ENCODE data around the gene MAMDC2.
A peak's percentile ranks its signal among the peaks of the same experiment; 100 is the strongest.
"Not testable (repeated sequence)": the region's sequence is repeated elsewhere in the genome, so short reads cannot be mapped to it uniquely, and the experiment has no call there.

Gene MAMDC2

DNA sequence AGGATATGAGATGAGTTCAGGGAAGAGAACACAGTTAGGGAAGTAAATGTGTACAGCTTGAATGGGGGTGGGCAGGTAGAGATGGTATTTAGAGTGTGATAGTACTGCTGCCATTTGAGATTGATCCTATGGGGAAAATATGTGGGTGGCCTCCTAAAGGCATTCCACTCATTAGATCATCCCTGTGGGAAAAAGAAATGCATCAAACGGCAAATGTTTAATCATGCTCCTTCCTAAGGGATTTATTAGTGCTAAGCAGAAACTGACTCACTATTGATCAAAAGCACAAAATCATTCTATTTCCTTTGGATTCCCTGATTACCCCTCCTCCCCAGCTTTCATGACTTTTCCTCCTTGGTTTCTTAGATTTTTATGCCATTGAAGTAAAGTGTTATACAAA is 178.7 kb downstream of the MAMDC2 start:
- Histone ChIP-seq H3K27ac (ENCODE audit: low read depth, low read length) (no peak overlapping the region), H3K27me3 (ENCODE audit: control insufficient read depth in 1 of 2, insufficient read depth in 2 of 2, low read length in 2 of 2) (no peaks in the 10 kb centered on the region)

DNA sequence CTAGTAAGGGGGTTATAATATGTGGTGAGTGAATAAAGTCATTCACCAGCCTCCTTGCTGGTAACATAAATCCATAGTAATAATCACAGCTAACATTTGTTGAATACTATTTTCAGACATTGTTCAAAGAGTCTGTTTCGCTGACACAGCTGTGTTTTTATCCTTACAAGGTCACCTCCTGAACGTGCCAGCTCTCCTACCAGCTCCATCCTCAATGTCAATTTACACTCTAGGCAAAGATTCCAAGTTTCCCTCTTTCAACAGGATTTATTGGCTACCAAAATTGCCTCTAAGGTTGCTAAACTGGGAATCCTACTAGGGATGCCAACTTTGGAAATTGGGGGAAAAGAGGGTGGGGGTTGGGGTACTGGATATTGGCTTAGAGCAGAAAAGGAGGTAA is 184.5 kb downstream of the MAMDC2 start:
- Histone ChIP-seq H3K27me3 (ENCODE audit: control insufficient read depth in 1 of 2, insufficient read depth in 2 of 2, low read length in 2 of 2) (no peaks in the 10 kb centered on the region), H3K9ac (ENCODE audit: low read length) (no peak overlapping the region), H3K4me1 (ENCODE audit: insufficient read depth, low read length) (peaks cover 15% of the 10 kb centered on the region), H3K36me3 (ENCODE audit: insufficient read depth, low read length) (peaks cover 15% of the 10 kb centered on the region), H3K4me3 (ENCODE audit: low read depth in 1 of 2, low read length in 2 of 2) (no peak overlapping the region), H3K27ac (ENCODE audit: low read depth, low read length) (peak overlapping the region; percentile 58), H3K9me3 (ENCODE audit: low read length) (no peaks in the 10 kb centered on the region)

More for the DNA sequence above, 178.7 kb downstream of the MAMDC2 start:
- no peak overlapping the region for H3K4me3 ChIP-seq (ENCODE audit: low read depth in 1 of 2, low read length in 2 of 2)
- H3K4me1 ChIP-seq (ENCODE audit: insufficient read depth, low read length): peaks cover 3% of the 10 kb centered on the region
- H3K9me3 ChIP-seq (ENCODE audit: low read length): no peaks in the 10 kb centered on the region
- H3K9ac ChIP-seq (ENCODE audit: low read length): no peak overlapping the region
- peaks cover 39% of the 10 kb centered on the region for H3K36me3 ChIP-seq (ENCODE audit: insufficient read depth, low read length)

- Histone ChIP-seq H3K9me3 (ENCODE audit: low read length) (no peaks in the 10 kb centered on the region), H3K9ac (ENCODE audit: low read length) (no peak overlapping the region), H3K36me3 (ENCODE audit: insufficient read depth, low read length) (peaks cover 14% of the 10 kb centered on the region), H3K27ac (ENCODE audit: low read depth, low read length) (peak overlapping the region; percentile 58), H3K4me3 (ENCODE audit: low read depth in 1 of 2, low read length in 2 of 2) (no peak overlapping the region), H3K27me3 (ENCODE audit: control insufficient read depth in 1 of 2, insufficient read depth in 2 of 2, low read length in 2 of 2) (no peaks in the 10 kb centered on the region), H3K4me1 (ENCODE audit: insufficient read depth, low read length) (peaks cover 15% of the 10 kb centered on the region)
Observed at GRCh38 chr9:70228611-70229010, 185.0 kb downstream of the MAMDC2 start.

- H3K27ac ChIP-seq (ENCODE audit: low read depth, low read length): peak overlapping the region; percentile 3
- H3K9ac ChIP-seq (ENCODE audit: low read length): no peak overlapping the region
- no peak overlapping the region for H3K4me3 ChIP-seq (ENCODE audit: low read depth in 1 of 2, low read length in 2 of 2)
- H3K27me3 ChIP-seq (ENCODE audit: control insufficient read depth in 1 of 2, insufficient read depth in 2 of 2, low read length in 2 of 2): no peaks in the 10 kb centered on the region
- H3K9me3 ChIP-seq (ENCODE audit: low read length): no peaks in the 10 kb centered on the region
- peaks cover 15% of the 10 kb centered on the region for H3K4me1 ChIP-seq (ENCODE audit: insufficient read depth, low read length)
- H3K36me3 ChIP-seq (ENCODE audit: insufficient read depth, low read length): peaks cover 10% of the 10 kb centered on the region
Observed at GRCh38 chr9:70229026-70229425, 185.4 kb downstream of the MAMDC2 start.

GRCh38 chr9:70229579-70229978 is 185.9 kb downstream of the MAMDC2 start:
- H3K36me3 ChIP-seq (ENCODE audit: insufficient read depth, low read length): peaks cover 4% of the 10 kb centered on the region
- H3K9ac ChIP-seq (ENCODE audit: low read length): no peak overlapping the region
- no peak overlapping the region for H3K4me3 ChIP-seq (ENCODE audit: low read depth in 1 of 2, low read length in 2 of 2)
- peaks cover 15% of the 10 kb centered on the region for H3K4me1 ChIP-seq (ENCODE audit: insufficient read depth, low read length)
- H3K27ac ChIP-seq (ENCODE audit: low read depth, low read length): no peak overlapping the region
- no peaks in the 10 kb centered on the region for H3K27me3 ChIP-seq (ENCODE audit: control insufficient read depth in 1 of 2, insufficient read depth in 2 of 2, low read length in 2 of 2)
- H3K9me3 ChIP-seq (ENCODE audit: low read length): no peaks in the 10 kb centered on the region

DNA sequence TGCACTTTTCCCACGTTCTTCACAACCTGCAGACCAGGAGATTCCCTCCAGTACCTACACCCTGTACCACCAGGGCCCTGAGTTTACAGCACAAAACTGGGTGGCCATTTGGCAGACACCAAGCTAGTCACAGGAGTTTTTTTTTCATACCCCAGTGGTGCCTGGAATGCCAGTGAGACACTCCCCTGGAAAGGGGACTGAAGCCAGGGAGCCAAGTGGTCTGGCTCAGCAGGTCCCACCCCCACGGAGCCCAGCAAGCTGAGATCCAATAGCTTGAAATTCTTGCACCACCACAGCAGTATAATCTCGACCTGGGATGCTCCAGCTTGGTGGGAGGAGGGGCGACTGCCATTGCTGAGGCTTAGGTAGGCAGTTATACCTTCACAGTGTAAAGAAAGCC is 188.8 kb downstream of the MAMDC2 start:
- Histone ChIP-seq H3K9me3 (ENCODE audit: low read length) (no peaks in the 10 kb centered on the region), H3K36me3 (ENCODE audit: insufficient read depth, low read length) (no peaks in the 10 kb centered on the region), H3K27me3 (ENCODE audit: control insufficient read depth in 1 of 2, insufficient read depth in 2 of 2, low read length in 2 of 2) (no peaks in the 10 kb centered on the region), H3K4me3 (ENCODE audit: low read depth in 1 of 2, low read length in 2 of 2) (no peak overlapping the region), H3K27ac (ENCODE audit: low read depth, low read length) (no peak overlapping the region), H3K4me1 (ENCODE audit: insufficient read depth, low read length) (peaks cover 11% of the 10 kb centered on the region), H3K9ac (ENCODE audit: low read length) (no peak overlapping the region)

- H3K9ac ChIP-seq (ENCODE audit: low read length); H3K27ac ChIP-seq (ENCODE audit: low read depth, low read length); H3K27me3 ChIP-seq (ENCODE audit: control insufficient read depth in 1 of 2, insufficient read depth in 2 of 2, low read length in 2 of 2); H3K4me3 ChIP-seq (ENCODE audit: low read depth in 1 of 2, low read length in 2 of 2); H3K36me3 ChIP-seq (ENCODE audit: insufficient read depth, low read length); H3K4me1 ChIP-seq (ENCODE audit: insufficient read depth, low read length); H3K9me3 ChIP-seq (ENCODE audit: low read length): not testable (repeated sequence)
Observed at GRCh38 chr9:70234208-70234607, 190.6 kb downstream of the MAMDC2 start.

- H3K27ac ChIP-seq (ENCODE audit: low read depth, low read length); H3K27me3 ChIP-seq (ENCODE audit: control insufficient read depth in 1 of 2, insufficient read depth in 2 of 2, low read length in 2 of 2); H3K9me3 ChIP-seq (ENCODE audit: low read length); H3K4me3 ChIP-seq (ENCODE audit: low read depth in 1 of 2, low read length in 2 of 2); H3K36me3 ChIP-seq (ENCODE audit: insufficient read depth, low read length); H3K4me1 ChIP-seq (ENCODE audit: insufficient read depth, low read length); H3K9ac ChIP-seq (ENCODE audit: low read length): not testable (repeated sequence)
Observed at GRCh38 chr9:70245952-70246351, 202.3 kb downstream of the MAMDC2 start.

DNA sequence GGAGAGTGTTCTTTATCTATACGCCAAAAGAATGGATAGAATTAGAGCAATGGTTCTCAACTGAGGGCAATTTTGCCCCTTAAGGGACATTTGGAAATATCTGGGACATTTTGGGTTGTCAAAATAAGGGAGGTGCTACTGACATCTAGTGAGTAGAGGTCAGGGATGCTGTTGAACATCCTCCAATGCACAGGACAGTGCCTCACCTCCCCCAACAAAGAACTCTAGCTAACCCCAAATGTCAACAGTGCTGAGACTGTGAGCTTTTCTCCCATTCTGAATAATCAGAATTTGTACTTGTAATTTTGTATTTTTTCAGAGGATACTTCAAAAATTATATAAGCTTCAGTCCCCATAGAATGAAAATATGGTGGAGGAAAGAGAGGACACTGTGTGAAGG is 206.6 kb downstream of the MAMDC2 start:
- no peak overlapping the region for H3K4me3 ChIP-seq (ENCODE audit: low read depth in 1 of 2, low read length in 2 of 2)
- no peaks in the 10 kb centered on the region for H3K36me3 ChIP-seq (ENCODE audit: insufficient read depth, low read length)
- H3K9ac ChIP-seq (ENCODE audit: low read length): no peak overlapping the region
- H3K27ac ChIP-seq (ENCODE audit: low read depth, low read length): no peak overlapping the region
- H3K27me3 ChIP-seq (ENCODE audit: control insufficient read depth in 1 of 2, insufficient read depth in 2 of 2, low read length in 2 of 2): no peaks in the 10 kb centered on the region
- no peaks in the 10 kb centered on the region for H3K9me3 ChIP-seq (ENCODE audit: low read length)
- no peaks in the 10 kb centered on the region for H3K4me1 ChIP-seq (ENCODE audit: insufficient read depth, low read length)

GRCh38 chr9:70255486-70255885 is 211.8 kb downstream of the MAMDC2 start:
- Histone ChIP-seq H3K4me1 (ENCODE audit: insufficient read depth, low read length) (peaks cover 17% of the 10 kb centered on the region), H3K4me3 (ENCODE audit: low read depth in 1 of 2, low read length in 2 of 2) (peak overlapping the region in 1 of 2 donors; percentile 50), H3K27me3 (ENCODE audit: control insufficient read depth in 1 of 2, insufficient read depth in 2 of 2, low read length in 2 of 2) (no peaks in the 10 kb centered on the region), H3K9me3 (ENCODE audit: low read length) (no peaks in the 10 kb centered on the region), H3K27ac (ENCODE audit: low read depth, low read length) (no peak overlapping the region), H3K36me3 (ENCODE audit: insufficient read depth, low read length) (no peaks in the 10 kb centered on the region), H3K9ac (ENCODE audit: low read length) (peak overlapping the region; percentile 39)

DNA sequence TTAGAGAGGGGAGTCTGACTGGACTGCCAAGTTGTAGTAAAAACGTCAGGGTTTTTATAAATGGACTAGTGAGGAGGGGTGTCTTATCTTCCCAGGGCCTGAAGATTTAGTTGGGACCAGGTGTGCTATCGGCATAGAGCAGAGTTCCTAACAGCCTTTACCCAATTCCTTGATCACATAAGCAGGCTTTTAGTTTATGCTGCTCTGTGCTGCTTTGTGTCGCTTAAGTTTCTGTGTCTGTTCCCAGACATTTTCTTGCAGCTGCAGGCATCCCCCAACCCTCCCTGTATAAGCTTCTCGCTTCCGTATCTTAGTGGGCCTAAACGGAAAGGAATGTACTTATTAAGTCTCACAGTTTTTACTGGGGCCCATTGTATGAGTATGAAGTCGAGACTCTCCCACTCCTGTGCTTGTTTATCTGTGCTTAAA is 212.5 kb downstream of the MAMDC2 start:
- Histone ChIP-seq H3K36me3 (ENCODE audit: insufficient read depth, low read length) (no peaks in the 10 kb centered on the region), H3K27ac (ENCODE audit: low read depth, low read length) (peak overlapping the region; percentile 12), H3K4me3 (ENCODE audit: low read depth in 1 of 2, low read length in 2 of 2) (peak overlapping the region in 1 of 2 donors; percentile 50), H3K9ac (ENCODE audit: low read length) (peak overlapping the region; percentile 39), H3K9me3 (ENCODE audit: low read length) (no peaks in the 10 kb centered on the region), H3K4me1 (ENCODE audit: insufficient read depth, low read length) (peaks cover 24% of the 10 kb centered on the region), H3K27me3 (ENCODE audit: control insufficient read depth in 1 of 2, insufficient read depth in 2 of 2, low read length in 2 of 2) (no peaks in the 10 kb centered on the region)

DNA sequence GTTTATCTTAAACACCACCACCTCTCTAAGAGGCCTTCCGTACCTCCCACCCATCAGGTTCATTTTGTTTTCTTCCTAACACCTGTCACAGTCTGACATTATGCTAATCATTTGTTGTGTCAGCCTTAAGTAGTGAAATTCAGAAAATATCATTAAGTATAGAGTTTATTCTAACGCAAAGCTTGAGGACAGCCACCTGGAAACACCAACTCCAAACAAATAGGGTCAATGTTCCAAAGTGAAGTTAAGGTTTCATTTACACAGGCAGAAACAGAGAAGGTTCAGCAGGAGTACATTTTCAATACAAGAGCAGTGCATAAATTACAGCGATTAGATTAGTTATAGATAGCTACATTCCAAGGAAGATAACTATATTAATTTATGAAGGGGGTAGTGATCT is 213.9 kb downstream of the MAMDC2 start:
- Histone ChIP-seq H3K9me3 (ENCODE audit: low read length) (no peaks in the 10 kb centered on the region), H3K27ac (ENCODE audit: low read depth, low read length) (peak overlapping the region; percentile 80), H3K4me1 (ENCODE audit: insufficient read depth, low read length) (peaks cover 29% of the 10 kb centered on the region), H3K27me3 (ENCODE audit: control insufficient read depth in 1 of 2, insufficient read depth in 2 of 2, low read length in 2 of 2) (no peaks in the 10 kb centered on the region), H3K9ac (ENCODE audit: low read length) (peak overlapping the region; percentile 88), H3K36me3 (ENCODE audit: insufficient read depth, low read length) (no peaks in the 10 kb centered on the region), H3K4me3 (ENCODE audit: low read depth in 1 of 2, low read length in 2 of 2) (peak overlapping the region; percentile 36 to 82)

Measured in muscle layer of colon (tissue), 2 donors.